Stimulated activated naive CD4-positive, alpha-beta T cell treated with Interleukin-2 at 50 U/mL for 16 hours (primary cell): ENCODE measurements around the gene CXCL6.

ENCODE experiments used
- DNase-seq: peaks from one replicate; lab custom pipeline; 2025; lab: John Stamatoyannopoulos, UW

Gene CXCL6

GRCh38 chr4:73843369-73843768 lies 6.9 kb downstream of the CXCL6 start:
- no peak for DNase-seq

- DNase-seq: no peak
Measured at GRCh38 chr4:73844345-73844744, 7.9 kb downstream of the CXCL6 start.

GRCh38 chr4:73844806-73845205 lies 8.3 kb downstream of the CXCL6 start:
- DNase-seq: no peak

- DNase-seq: no peak
Measured at GRCh38 chr4:73847526-73848182, 11.2 kb downstream of the CXCL6 start.

GRCh38 chr4:73848183-73848777 lies 11.8 kb downstream of the CXCL6 start:
- no peak for DNase-seq

- no peak for DNase-seq
Measured at GRCh38 chr4:73850261-73850970, 13.9 kb downstream of the CXCL6 start.

- DNase-seq: no peak
Measured at GRCh38 chr4:73851293-73851692, 14.8 kb downstream of the CXCL6 start.

- no peak for DNase-seq
Measured at GRCh38 chr4:73852771-73853170, 16.3 kb downstream of the CXCL6 start.

- no peak for DNase-seq
Measured at GRCh38 chr4:73853246-73853704, 16.8 kb downstream of the CXCL6 start, which contains the start of gene PF4V1. PF4V1 (plus strand) TSS chr4:73853296; CDS start chr4:73853363, 67 bp downstream.

GRCh38 chr4:73853718-73854473 lies 17.4 kb downstream of the CXCL6 start:
- no peak for DNase-seq

GRCh38 chr4:73855406-73855805 lies 18.9 kb downstream of the CXCL6 start:
- no peak for DNase-seq

GRCh38 chr4:73856518-73856917 lies 20.0 kb downstream of the CXCL6 start:
- no peak for DNase-seq

- DNase-seq: no peak
Measured at GRCh38 chr4:73859614-73860088, 23.2 kb downstream of the CXCL6 start.

- no peak for DNase-seq
Measured at GRCh38 chr4:73860181-73860580, 23.7 kb downstream of the CXCL6 start.

GRCh38 chr4:73860917-73861316 lies 24.4 kb downstream of the CXCL6 start:
- DNase-seq: no peak

GRCh38 chr4:73862322-73862721 lies 25.8 kb downstream of the CXCL6 start:
- no peak for DNase-seq

- DNase-seq: no peak
Measured at GRCh38 chr4:73864365-73864764, 27.9 kb downstream of the CXCL6 start.

- DNase-seq: no peak
Measured at GRCh38 chr4:73864961-73865360, 28.5 kb downstream of the CXCL6 start.

GRCh38 chr4:73865431-73866096 lies 29.1 kb downstream of the CXCL6 start:
- no peak for DNase-seq

- no peak for DNase-seq
Measured at GRCh38 chr4:73866246-73866645, 29.8 kb downstream of the CXCL6 start.

- DNase-seq: no peak
Measured at GRCh38 chr4:73867783-73868182, 31.3 kb downstream of the CXCL6 start.
